Keratinocyte (primary cell): ENCODE measurements around the gene TCTN1. TPM values are rescaled to one million over a fixed set of nuclear protein-coding genes. Genes with fewer than 3 reads are reported as not detected.

Experiments
- DNase-seq: peaks from one replicate; pipeline ENCODE4 v3.0.0-alpha.2; 2011; ENCODE audit warnings: low read depth, missing footprints, low spot score
- FAIRE-seq: peaks from 2 replicates; lab custom pipeline; 2011; peaks lifted over from hg19 to GRCh38; lab: Jason Lieb, UNC
- H2AFZ ChIP-seq: 2 replicates; pipeline ENCODE4 v1.6.0; 2012; ENCODE audit warnings: low read length, control low read depth, inconsistent platforms; ENCODE audit not compliant: control insufficient read depth
- H3K27ac ChIP-seq: 2 replicates; pipeline ENCODE4 v1.5.1; 2011; ENCODE audit warnings: low read length; ENCODE audit not compliant: control insufficient read depth, insufficient read depth
- H3K27me3 ChIP-seq: 3 replicates; pipeline ENCODE4 v1.6.0; 2011; ENCODE audit warnings: low read length; ENCODE audit not compliant: control insufficient read depth, insufficient read depth; ENCODE audit errors: extremely low read depth
- H3K36me3 ChIP-seq, 2 experiments: 2 replicates in 1 of 2; 3 replicates in 1 of 2; pipeline ENCODE4 v1.5.1; 2011; ENCODE audit warnings: low read length in 2 of 2, mild to moderate bottlenecking in 1 of 2; ENCODE audit not compliant: control insufficient read depth in 2 of 2, insufficient read depth in 2 of 2; ENCODE audit errors: extremely low read depth in 1 of 2
- H3K4me1 ChIP-seq: 3 replicates; pipeline ENCODE4 v1.5.1; 2011; ENCODE audit warnings: low read length; ENCODE audit not compliant: control insufficient read depth, insufficient read depth; ENCODE audit errors: extremely low read depth
- H3K4me2 ChIP-seq: 3 replicates; pipeline ENCODE4 v1.6.0; 2011; ENCODE audit warnings: low read depth, low read length; ENCODE audit not compliant: control insufficient read depth, insufficient read depth; ENCODE audit errors: extremely low read depth
- H3K4me3 ChIP-seq, 3 experiments: fragments of 200-600 bp in 1 of 3; sonication (generic) in 1 of 3; 2 replicates in 2 of 3; 3 replicates in 1 of 3; pipeline ENCODE4 v1.5.1; 2011 to 2016; ENCODE audit warnings: low read length in 3 of 3, mild to moderate bottlenecking in 3 of 3, control low read depth in 2 of 3, inconsistent platforms in 1 of 3, low read depth in 1 of 3, mixed read lengths in 1 of 3, mixed run types in 1 of 3, moderate library complexity in 1 of 3; ENCODE audit not compliant: control insufficient read depth in 2 of 3, insufficient read depth in 2 of 3; ENCODE audit errors: extremely low read depth in 1 of 3
- H3K79me2 ChIP-seq: 2 replicates; pipeline ENCODE4 v1.6.0; 2012; ENCODE audit warnings: low read length; ENCODE audit not compliant: control insufficient read depth, insufficient read depth
- H3K9ac ChIP-seq: 3 replicates; pipeline ENCODE4 v1.6.0; 2011; ENCODE audit warnings: low read length; ENCODE audit not compliant: control insufficient read depth, insufficient read depth; ENCODE audit errors: extremely low read depth
- H3K9me1 ChIP-seq: 3 replicates; pipeline ENCODE4 v1.6.0; 2011; ENCODE audit warnings: low read length; ENCODE audit not compliant: control insufficient read depth, insufficient read depth; ENCODE audit errors: extremely low read depth
- H3K9me3 ChIP-seq: 2 replicates; pipeline ENCODE4 v1.5.1; 2012; ENCODE audit warnings: low read depth, low read length; ENCODE audit not compliant: control insufficient read depth
- H4K20me1 ChIP-seq: 3 replicates; pipeline ENCODE4 v1.6.0; 2011; ENCODE audit warnings: low read length; ENCODE audit not compliant: control insufficient read depth, insufficient read depth; ENCODE audit errors: extremely low read depth
- CTCF ChIP-seq, 3 experiments: IDR thresholded peaks in 1 of 3; conservative IDR thresholded peaks in 1 of 3; optimal IDR thresholded peaks in 1 of 3; 2 replicates in 2 of 3; 3 replicates in 1 of 3; pipeline versions ENCODE3 to v1.5.1; 2011; ENCODE audit warnings: low read length in 3 of 3, mild to moderate bottlenecking in 3 of 3, moderate library complexity in 2 of 3, control low read depth in 1 of 3, inconsistent platforms in 1 of 3; ENCODE audit not compliant: insufficient read depth in 2 of 3; ENCODE audit errors: extremely low read depth in 1 of 3
- EZH2 ChIP-seq: IDR thresholded peaks from one replicate; pipeline ENCODE4 v1.6.1; 2012; ENCODE audit warnings: inconsistent platforms, mild to moderate bottlenecking, low read length, moderate library complexity
- dilution Hi-C: fragments of 300-500 bp; cut with MboI; formaldehyde crosslinking; loops from one replicate; pipeline ENCODE4 v1.7.0; 2020; ENCODE audit warnings: low sequenced_read_pairs; ENCODE audit not compliant: extremely low pct_ligation_motif_present
- polyA plus RNA-seq, 5 experiments: library from polyadenylated mRNA; depleted of rRNA in 3 of 5; stranded (reverse) in 3 of 5; stranded (forward) in 1 of 5; unstranded in 1 of 5; fragments of >200 nt; gene quantifications; 1 replicate in 1 of 5; 2 replicates in 3 of 5; 3 replicates in 1 of 5; pipeline versions ENCODE4 v1.2.1 to v1.2.3, GENCODE V29; 2011 to 2012; ENCODE audit warnings: missing spikeins in 2 of 5, low read depth in 1 of 5, low replicate concordance in 1 of 5

Gene TCTN1
- polyA plus RNA-seq, 1 donor (not counting 4 experiments of a cell fraction or from before 2014, with no cell fraction given), result 30.6 TPM

- Histone ChIP-seq H3K79me2 (no peaks in the 10 kb centered on the region), H3K27ac (no peak overlapping the region), H3K4me2 (no peak overlapping the region), H2AFZ (no peak overlapping the region), H3K9me1 (no peaks in the 10 kb centered on the region), H3K9ac (no peak overlapping the region), H3K4me1 (peaks cover 2% of the 10 kb centered on the region), H3K9me3 (no peaks in the 10 kb centered on the region), H3K27me3 (no peaks in the 10 kb centered on the region), H3K36me3 (peaks cover 0 to 1% of the 10 kb centered on the region in 2 experiments), H4K20me1 (no peaks in the 10 kb centered on the region), H3K4me3 (no peak overlapping the region)
- TF ChIP-seq EZH2, result no peak
- no peak for TF ChIP-seq CTCF (optimal IDR thresholded peaks at IDR 0.05 in 1 of 3, IDR thresholded peaks at IDR 0.05 in 1 of 3, conservative IDR thresholded peaks at IDR 0.05 in 1 of 3; ENCODE audit: extremely low read depth in 1 of 3, insufficient read depth in 2 of 3, low read length in 3 of 3)
- dilution Hi-C loops, result no loop called here
- FAIRE-seq (no peak), DNase-seq (no peak)
Observed at GRCh38 chr12:110619534-110619953, 5.6 kb downstream of the TCTN1 start.

GRCh38 chr12:110622582-110622981, 8.7 kb downstream of the TCTN1 start:
- Histone ChIP-seq H3K4me1 (no peaks in the 10 kb centered on the region), H3K27ac (no peak overlapping the region), H2AFZ (no peak overlapping the region), H3K79me2 (no peaks in the 10 kb centered on the region), H3K36me3 (no peaks in the 10 kb centered on the region), H3K9me1 (no peaks in the 10 kb centered on the region), H4K20me1 (no peaks in the 10 kb centered on the region), H3K9me3 (no peaks in the 10 kb centered on the region), H3K4me2 (no peak overlapping the region), H3K9ac (no peak overlapping the region), H3K27me3 (no peaks in the 10 kb centered on the region), H3K4me3 (no peak overlapping the region)
- DNase-seq, result no peak
- TF ChIP-seq EZH2, result no peak
- TF ChIP-seq CTCF (optimal IDR thresholded peaks at IDR 0.05 in 1 of 3, IDR thresholded peaks at IDR 0.05 in 1 of 3, conservative IDR thresholded peaks at IDR 0.05 in 1 of 3; ENCODE audit: extremely low read depth in 1 of 3, insufficient read depth in 2 of 3, low read length in 3 of 3), result no peak
- dilution Hi-C loops, result no loop called here
- no peak for FAIRE-seq
